HEK293T (cell line): ENCODE data around the gene STAG1.
"Not testable (repeated sequence)": the region's sequence is repeated elsewhere in the genome, so short reads cannot be mapped to it uniquely, and the experiment has no call there.

Experiments
- CTCF ChIA-PET: fragments of 350-600 bp; formaldehyde crosslinking; extraction: SDS; loops from one replicate; lab custom pipeline; 2021; ENCODE audit warnings: antibody characterized with exemption, inconsistent platforms; lab: Yijun Ruan, JAX
- POLR2A ChIA-PET: fragments of 350-600 bp; formaldehyde crosslinking; extraction: SDS; loops from one replicate; lab custom pipeline; 2020; ENCODE audit warnings: antibody characterized with exemption, inconsistent platforms; lab: Yijun Ruan, JAX
- DNase-seq: peaks from one replicate; pipeline ENCODE4 v3.0.0; 2012; ENCODE audit warnings: mixed read lengths; ENCODE audit errors: extremely low spot score
- ARNT ChIP-seq: fragments of 450-650 bp; IDR thresholded peaks from 2 replicates; pipeline ENCODE4 v1.6.1; 2017; ENCODE audit warnings: mild to moderate bottlenecking
- BHLHE40 ChIP-seq: fragments of 450-650 bp; IDR thresholded peaks from 2 replicates; pipeline ENCODE4 v1.6.1; 2016; ENCODE audit warnings: mild to moderate bottlenecking, moderate library complexity, borderline replicate concordance
- CTBP1 ChIP-seq: fragments of 450-650 bp; IDR thresholded peaks from 2 replicates; pipeline ENCODE4 v1.6.1; 2016; ENCODE audit warnings: borderline replicate concordance
- ELF4 ChIP-seq: fragments of 450-650 bp; IDR thresholded peaks from 2 replicates; pipeline ENCODE4 v1.6.1; 2017; ENCODE audit warnings: antibody characterized with exemption
- FOXA1 ChIP-seq: fragments of 450-650 bp; IDR thresholded peaks from 2 replicates; pipeline ENCODE4 v1.6.1; 2016; ENCODE audit warnings: mild to moderate bottlenecking
- FOXK2 ChIP-seq: fragments of 450-650 bp; IDR thresholded peaks from 2 replicates; pipeline ENCODE4 v1.6.1; 2016; ENCODE audit warnings: mild to moderate bottlenecking
- FOXM1 ChIP-seq: fragments of 450-650 bp; IDR thresholded peaks from 2 replicates; pipeline ENCODE4 v1.6.1; 2017; ENCODE audit warnings: mild to moderate bottlenecking, borderline replicate concordance
- HDGF ChIP-seq: fragments of 450-650 bp; IDR thresholded peaks from 2 replicates; pipeline ENCODE4 v1.6.1; 2017; ENCODE audit warnings: antibody characterized with exemption, borderline replicate concordance
- L3MBTL2 ChIP-seq: fragments of 450-650 bp; conservative IDR thresholded peaks from 2 replicates; pipeline ENCODE4 v1.6.1; 2016; ENCODE audit warnings: mild to moderate bottlenecking
- LEF1 ChIP-seq: fragments of 450-650 bp; IDR thresholded peaks from 2 replicates; pipeline ENCODE4 v1.6.1; 2017; ENCODE audit warnings: mild to moderate bottlenecking, borderline replicate concordance
- NFRKB ChIP-seq: fragments of 450-650 bp; IDR thresholded peaks from 2 replicates; pipeline ENCODE4 v1.6.1; 2016; ENCODE audit warnings: mild to moderate bottlenecking, moderate library complexity
- PKNOX1 ChIP-seq: fragments of 450-650 bp; IDR thresholded peaks from 2 replicates; pipeline ENCODE4 v1.6.1; 2016
- SP1 ChIP-seq: fragments of 450-650 bp; IDR thresholded peaks from 2 replicates; pipeline ENCODE4 v1.6.1; 2017
- SUZ12 ChIP-seq: fragments of 450-650 bp; IDR thresholded peaks from 2 replicates; pipeline ENCODE4 v1.6.1; 2016; ENCODE audit warnings: mild to moderate bottlenecking
- TARDBP ChIP-seq: fragments of 450-650 bp; IDR thresholded peaks from 2 replicates; pipeline ENCODE4 v1.6.1; 2016
- ZNF384 ChIP-seq: fragments of 450-650 bp; IDR thresholded peaks from 2 replicates; pipeline ENCODE4 v1.6.1; 2016

Gene STAG1

GRCh38 chr3:136620436-136620835, 131.7 kb downstream of the STAG1 start:
- ChIA-PET CTCF (interaction anchor here (0.8 kb wide), 1 partner anchor 73 kb away, joined by 3 read pairs; no protein-coding TSS in a partner anchor), POLR2A (no interaction called here)
- no peak for DNase-seq
- no peak for TF ChIP-seq BHLHE40
- TF ChIP-seq CTBP1: no peak
- no peak for TF ChIP-seq L3MBTL2
- no peak for TF ChIP-seq SP1
- TF ChIP-seq FOXK2: no peak
- TF ChIP-seq FOXA1: no peak
- TF ChIP-seq FOXM1: no peak
- no peak for TF ChIP-seq PKNOX1
- TF ChIP-seq TARDBP: no peak
- TF ChIP-seq ZNF384: no peak
- no peak for TF ChIP-seq HDGF
- no peak for TF ChIP-seq ELF4
- TF ChIP-seq SUZ12: no peak
- TF ChIP-seq NFRKB: no peak
- no peak for TF ChIP-seq LEF1
- TF ChIP-seq ARNT: no peak

GRCh38 chr3:136617969-136618525, 134.1 kb downstream of the STAG1 start:
- DNase-seq, CTCF ChIA-PET, POLR2A ChIA-PET: not testable (repeated sequence)

- ChIA-PET CTCF (no interaction called here), POLR2A (interaction anchor here (1.0 kb wide), 1 partner anchor 135 kb away, joined by 4 read pairs; the partner anchor contains the start of gene STAG1)
- DNase-seq: no peak
- TF ChIP-seq HDGF (no peak), BHLHE40 (no peak), FOXK2 (no peak), TARDBP (no peak), LEF1 (no peak), SUZ12 (no peak), ZNF384 (no peak), CTBP1 (no peak), PKNOX1 (no peak), ARNT (no peak), NFRKB (no peak), L3MBTL2 (no peak), ELF4 (no peak), SP1 (no peak), FOXM1 (no peak), FOXA1 (no peak)
Observed at GRCh38 chr3:136617198-136617597, 135.0 kb downstream of the STAG1 start.

GRCh38 chr3:136612512-136612911, 139.7 kb downstream of the STAG1 start:
- TF ChIP-seq ZNF384: no peak
- TF ChIP-seq CTBP1: no peak
- TF ChIP-seq ARNT: no peak
- TF ChIP-seq SP1: no peak
- TF ChIP-seq ELF4: no peak
- TF ChIP-seq PKNOX1: no peak
- TF ChIP-seq LEF1: no peak
- TF ChIP-seq L3MBTL2: no peak
- no peak for TF ChIP-seq TARDBP
- no peak for TF ChIP-seq SUZ12
- no peak for TF ChIP-seq FOXK2
- no peak for TF ChIP-seq FOXA1
- no peak for TF ChIP-seq BHLHE40
- no peak for TF ChIP-seq HDGF
- no peak for TF ChIP-seq NFRKB
- TF ChIP-seq FOXM1: no peak
- POLR2A ChIA-PET: no interaction called here
- CTCF ChIA-PET: no interaction called here
- no peak for DNase-seq

- CTCF ChIA-PET: no interaction called here
- DNase-seq: no peak
- TF ChIP-seq L3MBTL2: no peak
- POLR2A ChIA-PET: no interaction called here
Observed at GRCh38 chr3:136606990-136607389, 145.2 kb downstream of the STAG1 start.

GRCh38 chr3:136606216-136606615, 146.0 kb downstream of the STAG1 start:
- POLR2A ChIA-PET, CTCF ChIA-PET, DNase-seq: not testable (repeated sequence)

- DNase-seq: no peak
- no peak for TF ChIP-seq BHLHE40
- TF ChIP-seq ARNT: no peak
- POLR2A ChIA-PET: no interaction called here
Observed at GRCh38 chr3:136604961-136605360, 147.2 kb downstream of the STAG1 start.

More at GRCh38 chr3:136604961-136605360, 147.2 kb downstream of the STAG1 start:
- CTCF ChIA-PET: no interaction called here
